Loucy (cell line): ENCODE data around the gene BACE2.

Experiments used
- H2AFZ ChIP-seq: fragments of 200-600 bp; sonication (generic); 2 replicates; pipeline ENCODE4 v1.6.0; 2016; ENCODE audit warnings: antibody characterized with exemption, mild to moderate bottlenecking, low read length, moderate library complexity
- H3F3A ChIP-seq: fragments of 200-600 bp; 2 replicates; pipeline ENCODE4 v1.6.0; 2016; ENCODE audit warnings: antibody characterized with exemption, low read depth, mild to moderate bottlenecking
- H3K27me3 ChIP-seq: fragments of 200-600 bp; sonication (generic); 2 replicates; pipeline ENCODE4 v1.6.1; 2014; ENCODE audit warnings: low read length, mild to moderate bottlenecking; ENCODE audit not compliant: insufficient read depth, poor library complexity, severe bottlenecking
- H3K36me3 ChIP-seq: fragments of 200-600 bp; sonication (generic); 2 replicates; pipeline ENCODE4 v1.6.1; 2016; ENCODE audit warnings: low read length; ENCODE audit not compliant: insufficient read depth
- H3K4me1 ChIP-seq: fragments of 200-600 bp; sonication (generic); 2 replicates; pipeline ENCODE4 v1.5.1; 2014; ENCODE audit warnings: low read length, mild to moderate bottlenecking; ENCODE audit not compliant: insufficient read depth, poor library complexity, severe bottlenecking
- H3K4me2 ChIP-seq: fragments of 200-600 bp; sonication (generic); 2 replicates; pipeline ENCODE4 v1.6.0; 2014; ENCODE audit warnings: antibody characterized with exemption, low read length, low read depth, mild to moderate bottlenecking; ENCODE audit not compliant: poor library complexity, severe bottlenecking
- H3K4me3 ChIP-seq: fragments of 200-600 bp; sonication (generic); 2 replicates; pipeline ENCODE4 v1.5.1; 2014; ENCODE audit warnings: low read length, mild to moderate bottlenecking, mixed read lengths; ENCODE audit not compliant: poor library complexity, severe bottlenecking
- H3K79me2 ChIP-seq: fragments of 200-600 bp; sonication (generic); 2 replicates; pipeline ENCODE4 v1.6.1; 2014; ENCODE audit warnings: low read length; ENCODE audit not compliant: insufficient read depth
- H3K9ac ChIP-seq: fragments of 200-600 bp; sonication (generic); 2 replicates; pipeline ENCODE4 v1.6.0; 2014; ENCODE audit warnings: mild to moderate bottlenecking, low read depth, low read length, moderate library complexity; ENCODE audit not compliant: poor library complexity, severe bottlenecking
- H3K9me2 ChIP-seq: fragments of 200-600 bp; sonication (generic); replicated peaks from 2 replicates; pipeline ENCODE4 v1.6.1; 2016; ENCODE audit warnings: low read depth, low read length, mixed read lengths
- H3K9me3 ChIP-seq: fragments of 200-600 bp; sonication (generic); 2 replicates; pipeline ENCODE4 v1.6.1; 2014; ENCODE audit warnings: mild to moderate bottlenecking, antibody characterized with exemption, low read length, low read depth; ENCODE audit not compliant: insufficient read depth
- H4K20me1 ChIP-seq: fragments of 200-600 bp; sonication (generic); 2 replicates; pipeline ENCODE4 v1.6.0; 2014; ENCODE audit warnings: antibody characterized with exemption, low read length, mild to moderate bottlenecking; ENCODE audit not compliant: insufficient read depth, poor library complexity, severe bottlenecking
- EZH2phosphoT487 ChIP-seq: fragments of 200-600 bp; IDR thresholded peaks from 2 replicates; pipeline ENCODE4 v1.6.1; 2018; ENCODE audit warnings: antibody characterized with exemption, mild to moderate bottlenecking, moderate library complexity, borderline replicate concordance
- TF ChIP-seq, protein P1 (sequence below): fragments of 200-600 bp; sonication (generic); conservative IDR thresholded peaks from 2 replicates; pipeline ENCODE4 v1.5.1; 2014; ENCODE audit warnings: mild to moderate bottlenecking, antibody characterized with exemption, low read length

BACE2 gene

DNA sequence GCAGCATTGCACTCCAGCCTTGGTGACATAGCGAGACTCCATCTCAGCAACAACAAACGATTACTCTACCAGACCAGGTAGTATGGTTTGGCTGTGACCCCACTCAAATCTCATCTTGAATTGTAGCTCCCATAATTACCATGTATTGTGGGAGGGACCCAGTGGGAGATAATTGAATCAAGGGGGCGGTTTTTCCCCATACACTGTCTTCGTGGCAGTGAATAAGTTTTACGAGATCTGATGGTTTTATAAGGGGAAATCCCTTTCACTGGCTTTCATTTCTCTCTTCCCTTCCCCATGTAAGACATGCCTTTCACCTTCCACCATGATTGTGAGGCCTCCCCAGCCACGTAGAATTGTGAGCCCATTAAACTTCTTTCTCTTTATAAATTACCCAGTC is 66.0 kb downstream of the BACE2 start:
- Histone ChIP-seq H3K36me3 (peaks cover 5% of the 10 kb centered on the region; the same call in 1 of the 2 replicates), H3K9ac (no peak overlapping the region), H3K79me2 (no peaks in the 10 kb centered on the region), H3K9me3 (no peaks in the 10 kb centered on the region), H3K4me1 (peaks cover 13% of the 10 kb centered on the region), H3F3A (no peaks in the 10 kb centered on the region), H3K4me2 (peak overlapping the region; percentile 35), H3K4me3 (peak overlapping the region; percentile 5), H3K9me2 (no peaks in the 10 kb centered on the region), H3K27me3 (no peaks in the 10 kb centered on the region), H4K20me1 (no peaks in the 10 kb centered on the region), H2AFZ (no peak overlapping the region)
- no peak for TF ChIP-seq EZH2phosphoT487
- TF ChIP-seq, protein P1, sequence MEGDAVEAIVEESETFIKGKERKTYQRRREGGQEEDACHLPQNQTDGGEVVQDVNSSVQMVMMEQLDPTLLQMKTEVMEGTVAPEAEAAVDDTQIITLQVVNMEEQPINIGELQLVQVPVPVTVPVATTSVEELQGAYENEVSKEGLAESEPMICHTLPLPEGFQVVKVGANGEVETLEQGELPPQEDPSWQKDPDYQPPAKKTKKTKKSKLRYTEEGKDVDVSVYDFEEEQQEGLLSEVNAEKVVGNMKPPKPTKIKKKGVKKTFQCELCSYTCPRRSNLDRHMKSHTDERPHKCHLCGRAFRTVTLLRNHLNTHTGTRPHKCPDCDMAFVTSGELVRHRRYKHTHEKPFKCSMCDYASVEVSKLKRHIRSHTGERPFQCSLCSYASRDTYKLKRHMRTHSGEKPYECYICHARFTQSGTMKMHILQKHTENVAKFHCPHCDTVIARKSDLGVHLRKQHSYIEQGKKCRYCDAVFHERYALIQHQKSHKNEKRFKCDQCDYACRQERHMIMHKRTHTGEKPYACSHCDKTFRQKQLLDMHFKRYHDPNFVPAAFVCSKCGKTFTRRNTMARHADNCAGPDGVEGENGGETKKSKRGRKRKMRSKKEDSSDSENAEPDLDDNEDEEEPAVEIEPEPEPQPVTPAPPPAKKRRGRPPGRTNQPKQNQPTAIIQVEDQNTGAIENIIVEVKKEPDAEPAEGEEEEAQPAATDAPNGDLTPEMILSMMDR = no peak

DNA sequence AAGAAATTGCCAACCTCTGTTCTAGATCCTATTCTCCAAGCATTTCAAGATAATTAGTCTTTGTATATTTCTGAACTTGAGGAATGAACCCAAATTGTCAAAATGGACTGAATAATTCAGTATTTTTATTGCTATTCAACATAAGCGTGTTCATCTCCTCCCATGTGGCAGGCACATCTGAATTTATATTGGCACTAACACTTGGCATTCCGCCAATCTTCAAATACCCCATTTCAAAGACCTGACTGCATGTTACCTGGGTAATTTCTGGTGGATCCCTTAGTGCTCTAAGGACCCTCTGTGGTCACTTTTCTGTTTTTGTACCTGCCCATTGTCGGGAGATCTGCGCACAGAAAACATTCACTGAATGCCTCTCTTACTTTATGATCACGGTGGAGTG is 66.6 kb downstream of the BACE2 start:
- Histone ChIP-seq H3K4me1 (peaks cover 13% of the 10 kb centered on the region), H3K9ac (no peak overlapping the region), H3K4me2 (peak overlapping the region; percentile 35), H3K27me3 (no peaks in the 10 kb centered on the region), H3K9me2 (no peaks in the 10 kb centered on the region), H4K20me1 (no peaks in the 10 kb centered on the region), H3F3A (no peaks in the 10 kb centered on the region), H3K79me2 (no peaks in the 10 kb centered on the region), H3K9me3 (no peaks in the 10 kb centered on the region), H2AFZ (no peak overlapping the region), H3K36me3 (peaks cover 5% of the 10 kb centered on the region; the same call in 1 of the 2 replicates), H3K4me3 (peak overlapping the region; percentile 5)
- TF ChIP-seq, protein P1 = no peak
- no peak for TF ChIP-seq EZH2phosphoT487

DNA sequence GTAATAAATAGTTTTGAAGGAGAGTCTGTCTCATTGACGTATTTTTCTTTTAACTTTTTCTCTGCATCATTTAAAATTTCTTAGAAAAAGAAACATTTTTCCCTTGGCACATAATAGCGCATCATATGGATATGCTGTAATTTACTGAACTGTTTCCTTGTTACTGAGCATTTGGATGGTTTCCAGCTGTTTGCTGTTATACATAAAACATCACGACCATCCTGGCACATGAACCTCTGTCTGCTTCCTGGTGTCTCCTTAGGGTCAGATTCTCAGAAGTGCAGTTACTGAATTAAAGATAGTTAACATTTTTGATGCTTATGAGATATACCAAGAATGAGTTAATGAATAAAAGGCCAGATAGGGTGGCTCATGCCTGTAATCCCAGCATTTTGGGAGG is 67.2 kb downstream of the BACE2 start:
- peaks cover 13% of the 10 kb centered on the region for H3K4me1 ChIP-seq
- peaks cover 5% of the 10 kb centered on the region; the same call in 1 of the 2 replicates for H3K36me3 ChIP-seq
- H3K79me2 ChIP-seq = no peaks in the 10 kb centered on the region
- H3K4me2 ChIP-seq = no peak overlapping the region
- TF ChIP-seq EZH2phosphoT487 = no peak
- TF ChIP-seq, protein P1 = no peak
- no peaks in the 10 kb centered on the region for H3K9me2 ChIP-seq
- H3K9ac ChIP-seq = no peak overlapping the region
- no peaks in the 10 kb centered on the region for H3K27me3 ChIP-seq
- no peaks in the 10 kb centered on the region for H3F3A ChIP-seq
- H2AFZ ChIP-seq = no peak overlapping the region
- no peaks in the 10 kb centered on the region for H3K9me3 ChIP-seq
- H4K20me1 ChIP-seq = no peaks in the 10 kb centered on the region
- no peak overlapping the region for H3K4me3 ChIP-seq
